Astrocyte of the cerebellum (primary cell): ENCODE data around the gene MOB2.
A peak's percentile ranks its signal among the peaks of the same experiment; 100 is the strongest.

ENCODE experiments used
- DNase-seq: peaks from one replicate; pipeline ENCODE4 v3.0.0-alpha.2; 2011; ENCODE audit warnings: low read depth
- H3K4me3 ChIP-seq: 2 replicates; pipeline ENCODE4 v1.5.1; 2011; ENCODE audit warnings: mild to moderate bottlenecking, low read depth, low read length, moderate library complexity
- CTCF ChIP-seq: IDR thresholded peaks from 2 replicates; pipeline ENCODE4 v1.5.1; 2012; ENCODE audit warnings: low read length, low read depth, moderate library complexity, mild to moderate bottlenecking; ENCODE audit errors: missing control alignments
- in situ Hi-C: cut with HindIII; loops from 2 replicates; pipeline ENCODE4 v1.10.0; 2017; ENCODE audit warnings: low sequenced_read_pairs

Gene MOB2

GRCh38 chr11:1519028-1520010 is 32.7 kb upstream of the MOB2 start:
- no peak overlapping the region for H3K4me3 ChIP-seq
- in situ Hi-C loops, result no loop called here
- no peak for DNase-seq
- TF ChIP-seq CTCF, result no peak

- DNase-seq, result no peak
- H3K4me3 ChIP-seq, result no peak overlapping the region
- in situ Hi-C loops, result no loop called here
- TF ChIP-seq CTCF, result no peak
Measured at GRCh38 chr11:1518301-1518700, 31.7 kb upstream of the MOB2 start.

- no peak for TF ChIP-seq CTCF
- in situ Hi-C loops, result no loop called here
- DNase-seq, result no peak
- no peak overlapping the region for H3K4me3 ChIP-seq
Measured at GRCh38 chr11:1517117-1518005, 30.8 kb upstream of the MOB2 start.

GRCh38 chr11:1516273-1517067 is 29.9 kb upstream of the MOB2 start:
- in situ Hi-C loops, result no loop called here
- no peak overlapping the region for H3K4me3 ChIP-seq
- DNase-seq, result no peak
- no peak for TF ChIP-seq CTCF

DNA sequence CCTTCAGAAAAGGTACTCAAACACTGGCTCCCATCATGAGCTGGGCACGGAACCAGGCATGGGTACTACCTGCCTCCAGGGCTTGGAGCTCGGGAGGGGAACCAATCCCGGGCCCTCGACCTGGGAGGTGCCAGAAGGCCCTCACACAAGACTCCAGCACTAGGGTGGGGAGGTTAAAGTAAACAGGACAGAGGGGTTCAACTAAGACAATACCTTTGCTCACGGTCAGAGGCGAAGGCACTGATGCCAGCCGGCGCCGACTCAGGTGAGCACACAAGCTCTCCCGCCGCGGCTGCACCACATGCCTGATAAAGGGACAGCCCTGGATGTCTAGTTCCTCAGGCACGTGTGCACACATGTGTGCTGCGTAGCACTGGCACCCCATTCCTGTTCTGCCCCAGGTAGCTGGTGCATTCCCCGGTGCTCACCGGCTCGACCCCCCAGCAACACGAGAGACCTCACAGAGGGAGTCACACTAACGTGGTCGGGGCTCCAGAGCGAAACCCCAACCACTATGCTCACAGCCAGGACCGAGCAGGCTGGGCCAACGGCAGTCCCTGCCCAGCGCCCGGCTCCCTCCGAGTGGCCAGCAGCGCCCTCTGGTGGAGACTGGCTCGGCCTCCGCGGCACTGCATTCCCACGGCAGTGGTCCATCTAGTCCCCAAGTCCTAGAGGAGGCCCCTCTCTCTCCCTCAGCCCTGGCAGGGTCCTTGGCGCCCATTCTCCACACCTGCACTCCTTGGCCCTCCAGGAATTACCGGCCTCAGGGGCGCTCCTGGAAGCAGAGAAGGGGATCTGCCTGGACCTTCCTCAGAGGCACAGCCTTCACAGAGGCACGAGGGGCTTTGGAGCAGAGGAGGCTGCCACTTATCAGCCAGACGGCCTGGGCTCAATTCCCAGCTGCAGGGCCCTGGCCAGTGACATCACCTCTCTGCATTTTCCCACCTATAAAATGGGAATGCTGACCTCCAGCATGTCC is 28.8 kb upstream of the MOB2 start:
- peak; percentile 23 for DNase-seq
- in situ Hi-C loops, result no loop called here

More for the DNA sequence above, 28.8 kb upstream of the MOB2 start:
- TF ChIP-seq CTCF, result peak; percentile 93
- H3K4me3 ChIP-seq, result no peak overlapping the region
